ENCODE results near the gene PRG2.
"Not testable (repeated sequence)": the region's sequence is repeated elsewhere in the genome, so short reads cannot be mapped to it uniquely, and the experiment has no call there.

PRG2 gene

GRCh38 chr11:57344826-57345225 is 45.6 kb downstream of the PRG2 start:
- DNase-seq: no peak

GRCh38 chr11:57343825-57344224 is 46.6 kb downstream of the PRG2 start:
- no peak for DNase-seq

DNA sequence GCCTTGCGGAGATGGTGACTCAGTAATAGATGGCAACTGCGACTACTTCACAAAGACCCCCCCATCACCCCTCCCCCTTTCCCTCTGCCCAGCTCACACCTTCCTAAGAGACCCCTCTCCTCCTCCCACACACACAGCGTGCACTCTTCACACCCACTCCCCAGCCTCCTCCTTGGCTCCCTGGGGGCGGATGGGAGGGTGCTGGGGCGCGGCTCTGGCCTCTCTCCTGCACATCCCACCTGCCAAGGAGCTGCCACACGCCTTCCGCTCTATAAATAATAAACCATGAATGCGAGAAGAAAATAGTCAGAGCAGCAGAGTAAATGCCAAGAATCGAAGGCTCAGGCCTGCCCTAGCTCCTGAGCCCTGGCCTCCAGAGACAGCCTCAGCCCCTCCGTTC is 47.7 kb downstream of the PRG2 start:
- no peak for DNase-seq

GRCh38 chr11:57341250-57341808 is 49.1 kb downstream of the PRG2 start:
- DNase-seq: no peak

DNA sequence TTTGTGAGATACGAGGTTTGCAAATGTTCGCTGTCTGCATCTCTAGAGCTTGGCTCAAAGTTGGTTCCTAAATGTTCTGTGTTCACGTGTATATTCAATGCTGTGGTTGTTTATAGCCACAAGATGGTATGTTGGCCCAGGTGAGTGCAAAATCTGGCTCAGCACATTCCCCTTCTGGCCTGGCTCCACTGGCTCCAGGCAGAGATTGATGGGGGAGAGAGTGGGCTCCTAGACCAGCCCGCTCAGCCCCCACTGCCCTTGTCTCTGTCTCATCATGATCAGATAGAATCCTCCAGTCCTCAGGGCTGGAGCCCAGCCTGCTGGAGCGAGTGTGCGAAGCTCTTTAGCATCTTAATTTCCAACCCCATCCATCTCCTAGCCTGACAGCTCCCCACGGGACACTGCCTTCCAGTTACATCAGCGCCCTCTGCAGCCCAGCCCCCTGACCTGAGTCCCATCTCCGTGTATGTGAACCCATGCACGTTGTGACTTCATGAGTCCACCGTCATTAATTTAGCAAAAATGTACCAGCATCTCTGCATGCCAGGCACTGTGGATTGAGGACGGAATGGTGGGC is 50.3 kb downstream of the PRG2 start:
- DNase-seq: peak; percentile 9

GRCh38 chr11:57339328-57339727 is 51.1 kb downstream of the PRG2 start:
- DNase-seq: no peak

GRCh38 chr11:57338142-57338541 is 52.3 kb downstream of the PRG2 start, which contains the start of gene P2RX3:
TSS of gene P2RX3 (plus strand) at chr11:57338352. CDS start at chr11:57338551, 199 bp downstream.
- DNase-seq: no peak

DNA sequence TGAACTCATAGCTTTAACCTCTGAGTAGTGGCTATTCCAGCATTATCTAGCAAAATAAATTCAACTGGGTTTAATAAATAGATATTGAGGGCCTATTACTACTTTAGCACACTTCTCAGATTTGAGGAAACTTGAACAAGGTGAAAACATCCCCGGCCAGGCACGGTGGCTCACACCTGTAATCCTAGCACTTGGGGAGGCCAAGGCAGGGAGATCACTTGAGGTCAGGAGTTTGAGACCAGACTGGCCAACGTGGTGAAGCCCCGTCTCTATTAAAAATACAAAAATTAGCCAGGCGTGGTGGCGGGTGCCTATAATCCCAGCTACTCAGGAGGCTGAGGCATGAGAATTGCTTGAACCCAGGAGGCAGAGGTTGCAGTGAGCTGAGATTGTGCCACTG is 53.6 kb downstream of the PRG2 start:
- not testable (repeated sequence) for DNase-seq

Data from kidney glomerular epithelial cell (primary cell).